CD4-positive, alpha-beta T cell treated with Interleukin-6 at 100 ng/mL for 8 hours (primary cell): ENCODE measurements around the gene GPATCH4.
A peak's percentile ranks its signal among the peaks of the same experiment; 100 is the strongest.
"Not testable (repeated sequence)": the region's sequence is repeated elsewhere in the genome, so short reads cannot be mapped to it uniquely, and the experiment has no call there.

ENCODE experiments used
- DNase-seq: peaks from one replicate; pipeline ENCODE4 v3.0.0-alpha.2; 2020; ENCODE audit warnings: mixed read lengths, low spot score

The GPATCH4 gene

GRCh38 chr1:156601122-156601830 is at the start of gene GPATCH4:
Gene GPATCH4, minus strand, starts transcription at chr1:156601479.
- DNase-seq, result peak; percentile 72

- no peak for DNase-seq
Observed at GRCh38 chr1:156648951-156649350, 47.7 kb upstream of the GPATCH4 start.

DNA sequence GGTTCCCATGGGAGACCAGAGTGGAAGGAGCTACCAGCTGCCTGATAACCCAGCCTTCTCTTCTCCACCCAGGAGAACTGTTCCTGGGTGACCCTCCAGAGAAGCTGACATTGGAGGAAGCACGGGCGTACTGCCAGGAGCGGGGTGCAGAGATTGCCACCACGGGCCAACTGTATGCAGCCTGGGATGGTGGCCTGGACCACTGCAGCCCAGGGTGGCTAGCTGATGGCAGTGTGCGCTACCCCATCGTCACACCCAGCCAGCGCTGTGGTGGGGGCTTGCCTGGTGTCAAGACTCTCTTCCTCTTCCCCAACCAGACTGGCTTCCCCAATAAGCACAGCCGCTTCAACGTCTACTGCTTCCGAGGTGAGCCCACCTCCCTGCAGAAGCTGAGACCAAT is 47.2 kb upstream of the GPATCH4 start:
- no peak for DNase-seq

DNA sequence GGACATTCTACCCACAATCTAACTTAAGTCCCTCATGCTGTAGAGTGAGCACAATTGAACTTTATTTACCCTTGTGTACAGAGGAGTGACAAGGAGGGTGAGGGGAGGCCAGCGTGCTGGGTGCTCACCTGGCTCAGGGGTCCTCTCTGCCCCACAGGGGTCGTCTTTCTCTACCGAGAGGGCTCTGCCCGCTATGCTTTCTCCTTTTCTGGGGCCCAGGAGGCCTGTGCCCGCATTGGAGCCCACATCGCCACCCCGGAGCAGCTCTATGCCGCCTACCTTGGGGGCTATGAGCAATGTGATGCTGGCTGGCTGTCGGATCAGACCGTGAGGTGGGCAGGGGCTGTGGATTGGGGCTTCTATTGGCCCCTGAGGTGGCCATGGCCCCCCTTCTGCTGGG is 46.1 kb upstream of the GPATCH4 start:
- no peak for DNase-seq

DNA sequence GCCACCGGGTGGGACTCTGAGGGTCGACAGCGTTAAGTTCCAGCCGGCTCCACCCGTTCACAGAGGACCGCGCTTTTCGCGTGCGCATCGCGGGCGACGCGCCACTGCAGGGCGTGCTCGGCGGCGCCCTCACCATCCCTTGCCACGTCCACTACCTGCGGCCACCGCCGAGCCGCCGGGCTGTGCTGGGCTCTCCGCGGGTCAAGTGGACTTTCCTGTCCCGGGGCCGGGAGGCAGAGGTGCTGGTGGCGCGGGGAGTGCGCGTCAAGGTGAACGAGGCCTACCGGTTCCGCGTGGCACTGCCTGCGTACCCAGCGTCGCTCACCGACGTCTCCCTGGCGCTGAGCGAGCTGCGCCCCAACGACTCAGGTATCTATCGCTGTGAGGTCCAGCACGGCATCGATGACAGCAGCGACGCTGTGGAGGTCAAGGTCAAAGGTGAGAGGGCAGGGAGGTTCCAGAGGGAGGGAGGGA is 45.5 kb upstream of the GPATCH4 start:
- DNase-seq, result no peak

GRCh38 chr1:156645666-156646065 is 44.4 kb upstream of the GPATCH4 start:
- no peak for DNase-seq

GRCh38 chr1:156645056-156645455 is 43.8 kb upstream of the GPATCH4 start:
- DNase-seq, result no peak

DNA sequence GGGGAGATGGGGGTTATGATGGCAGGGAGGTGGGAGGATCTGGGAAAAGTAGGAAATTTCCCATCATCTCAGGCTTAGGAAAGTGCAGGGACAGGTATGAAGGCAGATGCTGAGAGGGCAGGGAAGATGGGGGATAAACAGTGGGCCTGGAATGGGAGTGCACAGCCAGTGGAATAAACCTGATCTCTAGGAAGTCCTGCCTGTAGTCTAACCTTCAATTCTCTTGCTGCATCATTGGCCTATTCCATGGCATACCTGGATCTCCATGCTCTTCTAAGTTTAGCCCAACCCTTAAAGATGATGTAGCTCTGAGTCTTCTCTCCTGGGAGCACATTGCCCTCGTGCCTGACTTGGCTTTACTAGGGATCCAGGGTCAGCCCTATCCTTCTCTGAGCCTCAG is 43.4 kb upstream of the GPATCH4 start:
- no peak for DNase-seq

- no peak for DNase-seq
Observed at GRCh38 chr1:156644146-156644545, 42.9 kb upstream of the GPATCH4 start.

- DNase-seq, result no peak
Observed at GRCh38 chr1:156643778-156644092, 42.5 kb upstream of the GPATCH4 start.

GRCh38 chr1:156643049-156643777 is 41.9 kb upstream of the GPATCH4 start:
- no peak for DNase-seq

- DNase-seq, result no peak
Observed at GRCh38 chr1:156642265-156643048, 41.2 kb upstream of the GPATCH4 start.

DNA sequence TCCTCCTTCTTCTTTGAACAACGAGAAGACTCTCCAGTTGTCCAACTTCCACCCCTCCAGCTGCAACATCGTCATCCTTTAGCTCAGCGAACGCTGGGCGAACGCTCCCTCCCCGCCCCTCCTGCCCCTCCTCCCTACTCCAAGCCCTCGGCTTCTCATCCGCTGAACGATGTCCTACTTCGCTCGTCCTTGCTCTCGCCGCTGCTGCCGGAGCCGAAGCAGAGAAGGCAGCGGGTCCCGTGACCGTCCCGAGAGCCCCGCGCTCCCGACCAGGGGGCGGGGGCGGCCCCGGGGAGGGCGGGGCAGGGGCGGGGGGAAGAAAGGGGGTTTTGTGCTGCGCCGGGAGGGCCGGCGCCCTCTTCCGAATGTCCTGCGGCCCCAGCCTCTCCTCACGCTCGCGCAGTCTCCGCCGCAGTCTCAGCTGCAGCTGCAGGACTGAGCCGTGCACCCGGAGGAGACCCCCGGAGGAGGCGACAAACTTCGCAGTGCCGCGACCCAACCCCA is 40.5 kb upstream of the GPATCH4 start, which contains the start of gene BCAN:
TSS of gene BCAN (plus strand) at position 357 of the 504 bp plus-strand sequence. CDS start 3,938 bp downstream, outside the sequence.
- DNase-seq, result no peak

- DNase-seq, result no peak
Observed at GRCh38 chr1:156640842-156641706, 39.8 kb upstream of the GPATCH4 start.

- no peak for DNase-seq
Observed at GRCh38 chr1:156639601-156640101, 38.4 kb upstream of the GPATCH4 start.

GRCh38 chr1:156638189-156638985 is 37.1 kb upstream of the GPATCH4 start:
- DNase-seq, result no peak

- DNase-seq, result no peak
Observed at GRCh38 chr1:156632355-156632754, 31.1 kb upstream of the GPATCH4 start.

GRCh38 chr1:156631152-156631551 is 29.9 kb upstream of the GPATCH4 start:
- not testable (repeated sequence) for DNase-seq

DNA sequence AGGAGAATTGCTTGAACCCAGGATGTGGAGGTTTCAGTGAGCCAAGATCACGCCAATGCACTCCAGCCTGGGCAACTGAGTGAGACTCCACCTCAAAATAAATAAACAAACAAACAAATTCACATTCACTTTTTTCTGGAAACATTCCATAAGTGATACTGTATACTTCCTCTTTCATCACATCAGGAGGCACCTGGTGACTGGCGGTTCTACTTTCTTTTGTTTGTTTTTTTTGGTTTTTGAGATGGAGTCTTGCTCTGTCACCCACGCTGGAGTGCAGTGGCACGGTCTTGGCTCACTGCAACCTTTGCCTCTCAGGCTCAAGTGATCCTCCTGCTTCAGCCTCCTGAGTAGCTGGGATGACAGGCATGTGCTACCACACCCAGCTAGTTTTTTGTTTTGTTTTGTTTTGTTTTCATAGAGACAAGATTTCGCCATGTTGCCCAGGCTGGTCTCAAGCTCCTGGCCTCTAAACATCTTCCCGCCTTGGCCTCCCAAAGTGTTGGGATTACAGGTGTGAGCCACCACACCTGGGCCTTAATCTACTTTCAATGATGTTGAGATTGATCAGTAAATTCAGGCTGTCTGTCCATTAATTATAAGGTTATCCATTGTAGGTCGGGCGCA is 28.7 kb upstream of the GPATCH4 start:
- DNase-seq, result no peak

DNA sequence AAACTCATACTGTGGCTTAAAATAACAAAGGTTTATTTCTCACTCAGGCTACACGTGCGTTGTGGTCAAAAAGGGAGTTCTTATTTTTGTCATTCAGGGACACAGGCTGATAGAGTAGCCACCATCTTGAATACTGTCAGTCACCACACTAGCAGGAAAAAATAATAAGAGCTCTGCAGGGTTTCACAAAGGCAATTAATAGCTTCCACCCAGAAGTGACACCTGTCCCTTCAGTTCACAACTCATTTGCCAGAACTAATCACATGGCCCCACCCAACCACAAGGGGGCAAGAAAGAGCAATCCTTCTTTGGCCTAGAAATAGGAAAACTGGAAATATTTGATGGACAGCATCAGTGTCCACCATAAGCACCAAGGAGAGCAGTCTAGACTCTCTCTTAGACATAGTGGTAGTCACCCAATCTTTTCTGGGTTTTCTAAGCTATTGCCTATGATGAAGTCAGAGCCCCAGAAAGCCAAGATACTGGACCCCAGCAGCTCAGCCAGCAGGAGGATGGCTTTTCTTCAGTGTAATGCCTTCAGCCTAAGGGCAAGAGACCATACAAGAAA is 26.1 kb upstream of the GPATCH4 start:
- DNase-seq, result peak; percentile 25
